Kidney (tissue), 14 donors: Measurements from ENCODE around the gene HLA-DOA. TPM values are rescaled to one million over a fixed set of nuclear protein-coding genes. Genes with fewer than 3 reads are reported as not detected.

Experiments used
- DNase-seq, 5 donors: peaks; one replicate each; pipeline ENCODE4 v3.0.0-alpha.2; 2013 to 2020
- FAIRE-seq: peaks from 2 replicates; lab custom pipeline; 2012; peaks lifted over from hg19 to GRCh38; lab: Jason Lieb, UNC
- H3K27ac ChIP-seq, 2 donors: one replicate each; pipeline ENCODE4 v1.7.0; 2013; ENCODE audit warnings: low read depth in 2 of 2, low read length in 2 of 2, inconsistent platforms in 1 of 2
- H3K27me3 ChIP-seq: one replicate; pipeline ENCODE4 v1.7.1; 2013; ENCODE audit warnings: low read length, inconsistent platforms; ENCODE audit not compliant: control insufficient read depth, insufficient read depth
- H3K36me3 ChIP-seq, 3 donors: one replicate each; pipeline versions ENCODE4 v1.7.0 to v1.7.1; 2013; ENCODE audit warnings: low read length in 3 of 3, control low read depth in 1 of 3, inconsistent platforms in 1 of 3; ENCODE audit not compliant: insufficient read depth in 3 of 3, control insufficient read depth in 2 of 3
- H3K4me1 ChIP-seq, 3 donors: one replicate each; pipeline versions ENCODE4 v1.7.0 to v1.7.1; 2013; ENCODE audit warnings: low read length in 3 of 3, inconsistent platforms in 1 of 3, low read depth in 1 of 3; ENCODE audit not compliant: control insufficient read depth in 2 of 3, insufficient read depth in 2 of 3
- H3K4me3 ChIP-seq, 3 donors: one replicate each; pipeline versions ENCODE4 v1.7.0 to v1.8.1; 2013; ENCODE audit warnings: low read length in 3 of 3, control low read depth in 1 of 3, inconsistent platforms in 1 of 3
- H3K9ac ChIP-seq, 3 donors: one replicate each; pipeline versions ENCODE4 v1.7.0 to v1.7.1; 2013; ENCODE audit warnings: low read length in 3 of 3, control low read depth in 1 of 3, inconsistent platforms in 1 of 3
- H3K9me3 ChIP-seq, 3 donors: one replicate each; pipeline versions ENCODE4 v1.7.0 to v1.7.1; 2013; ENCODE audit warnings: low read length in 3 of 3, control low read depth in 1 of 3, inconsistent platforms in 1 of 3; ENCODE audit not compliant: control insufficient read depth in 2 of 3, insufficient read depth in 1 of 3
- CTCF ChIP-seq: IDR thresholded peaks from 3 replicates; pipeline ENCODE4 v1.5.1; 2012; ENCODE audit warnings: mild to moderate bottlenecking, moderate library complexity, borderline replicate concordance; ENCODE audit not compliant: insufficient read depth; ENCODE audit errors: extremely low read depth
- intact Hi-C: fragments of 100-400 bp; cut with DNase I; formaldehyde crosslinking; loops from one replicate; pipeline ENCODE4 v1.11.1; 2022
- polyA plus RNA-seq: library from polyadenylated mRNA; stranded (reverse); fragments of 350-450 nt; fragmentation: Illumina TruSeq; extraction: RNeasy Lipid Tissue Mini Kit (QIAGEN cat#74804); gene quantifications from one replicate; pipeline ENCODE4 v1.2.3, GENCODE V29; 2014; ENCODE audit warnings: low read depth, low replicate concordance; ENCODE audit not compliant: insufficient read depth
- total RNA-seq: library from RNA; stranded (reverse); fragmentation: NEBNext Ultra II Directional; extraction: Animal tissue kit (Norgen Biotek cat#: 25700); gene quantifications from one replicate; pipeline ENCODE4 v1.2.1, GENCODE V29; 2021
- donor health status: control.
- donor health status: control.
- donor health status: control.
- donor health status: control.
- donor health status: control.
- donor health status: DM: yes; HTN: yes; CAD: no.
- donor health status: Normal renal cell carcinoma (clear cell type).

HLA-DOA gene
- total and polyA plus RNA-seq, 2 donors from 2014 or later, result 10.8 to 21.6 TPM

- no peak for TF ChIP-seq CTCF
- Histone ChIP-seq H3K36me3 (peaks cover 2 to 10% (median 2%) of the 10 kb centered on the region in 3 donors), H3K9ac (peak within 1 kb of the TSS; percentile 82 to 100 (median 99)), H3K9me3 (no peaks in the 10 kb centered on the region), H3K4me1 (peaks cover 10 to 16% (median 11%) of the 10 kb centered on the region in 3 donors), H3K27me3 (no peaks in the 10 kb centered on the region), H3K4me3 (peak within 1 kb of the TSS; percentile 86 to 99 (median 90)), H3K27ac (peak within 1 kb of the TSS; percentile 100)
- DNase-seq (peak; percentile 98 to 99 (median 99)), FAIRE-seq (no peak)
- intact Hi-C loops, result no loop called here
Observed at GRCh38 chr6:32968093-32968866, 41.1 kb downstream of the HLA-DOA start, which contains the start of gene BRD2. Gene BRD2, plus strand, starts transcription at chr6:32968594. Its CDS starts 4,305 bp downstream, at chr6:32972899.

GRCh38 chr6:32967151-32968091 is 42.0 kb downstream of the HLA-DOA start:
- Histone ChIP-seq H3K4me1 (peaks cover 10 to 16% (median 11%) of the 10 kb centered on the region in 3 donors), H3K36me3 (peaks cover 0 to 1% (median 0%) of the 10 kb centered on the region in 3 donors), H3K9ac (peak overlapping the region; percentile 63 to 100 (median 98)), H3K27ac (peak overlapping the region; percentile 100), H3K4me3 (peak overlapping the region; percentile 81 to 99 (median 84)), H3K27me3 (no peaks in the 10 kb centered on the region), H3K9me3 (no peaks in the 10 kb centered on the region)
- TF ChIP-seq CTCF, result peak; percentile 47
- intact Hi-C loops, result no loop called here
- FAIRE-seq (no peak), DNase-seq (peak in 3 of 5 donors; percentile 40 to 84 (median 72))

GRCh38 chr6:32964776-32965175 is 44.6 kb downstream of the HLA-DOA start:
- H3K36me3 ChIP-seq, result no peaks in the 10 kb centered on the region
- no peak overlapping the region for H3K4me3 ChIP-seq
- no peak for TF ChIP-seq CTCF
- no peaks in the 10 kb centered on the region for H3K27me3 ChIP-seq
- intact Hi-C loops, result no loop called here
- peaks cover 10 to 16% (median 11%) of the 10 kb centered on the region in 3 donors for H3K4me1 ChIP-seq
- DNase-seq (no peak), FAIRE-seq (no peak)
- no peaks in the 10 kb centered on the region for H3K9me3 ChIP-seq
- no peak overlapping the region for H3K9ac ChIP-seq
- no peak overlapping the region for H3K27ac ChIP-seq
